C4-2B (cell line): Measurements from ENCODE around the gene CSNK2A2.

ENCODE experiments used
- ZFX ChIP-seq: fragments of 450-650 bp; IDR thresholded peaks from 2 replicates; pipeline ENCODE4 v1.6.1; 2017
- TF ChIP-seq, protein P1 (sequence below): fragments of 450-650 bp; conservative IDR thresholded peaks from 2 replicates; pipeline ENCODE4 v1.5.1; 2017; ENCODE audit warnings: mild to moderate bottlenecking

DNA sequence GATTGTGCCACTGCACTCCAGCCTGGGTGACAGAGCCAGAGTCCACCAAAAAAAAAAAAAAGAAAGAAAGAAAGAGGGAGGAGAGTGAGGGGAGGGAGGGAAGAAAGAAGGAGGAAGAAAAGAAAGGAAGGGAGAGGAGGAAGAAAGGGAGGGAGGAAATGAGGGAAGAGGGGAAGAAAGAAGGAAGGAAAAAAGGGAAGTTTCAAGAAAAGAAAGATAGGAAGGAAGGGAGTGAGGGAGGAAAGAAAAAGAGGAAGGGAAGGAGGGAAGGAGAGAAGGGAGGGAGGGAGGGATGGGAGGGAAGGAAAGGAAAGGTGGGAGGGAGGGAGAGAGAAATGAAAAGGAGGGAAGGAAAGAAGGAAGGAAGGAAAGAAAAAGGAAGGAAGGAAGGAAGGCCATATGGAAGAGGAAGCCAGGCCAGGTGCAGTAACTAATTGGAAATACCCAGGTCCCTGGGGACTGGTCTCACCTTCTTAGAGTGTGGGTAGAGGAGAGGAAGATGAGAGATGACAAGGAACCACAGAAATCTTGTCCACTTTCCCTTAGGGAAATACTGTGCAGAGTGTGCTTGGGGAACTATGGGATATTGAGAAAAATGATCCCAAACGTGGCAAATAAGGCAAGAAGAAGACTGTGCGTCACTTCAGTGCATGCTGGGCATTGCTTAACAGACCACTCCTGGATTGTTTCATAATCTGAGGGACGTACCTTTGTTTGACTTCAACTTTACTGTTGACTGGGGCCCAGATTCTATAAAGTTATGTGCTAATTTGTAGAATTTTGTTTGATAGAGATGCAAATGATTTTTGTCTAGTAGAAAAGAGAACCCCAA is 15.1 kb upstream of the CSNK2A2 start:
- TF ChIP-seq, protein P1, sequence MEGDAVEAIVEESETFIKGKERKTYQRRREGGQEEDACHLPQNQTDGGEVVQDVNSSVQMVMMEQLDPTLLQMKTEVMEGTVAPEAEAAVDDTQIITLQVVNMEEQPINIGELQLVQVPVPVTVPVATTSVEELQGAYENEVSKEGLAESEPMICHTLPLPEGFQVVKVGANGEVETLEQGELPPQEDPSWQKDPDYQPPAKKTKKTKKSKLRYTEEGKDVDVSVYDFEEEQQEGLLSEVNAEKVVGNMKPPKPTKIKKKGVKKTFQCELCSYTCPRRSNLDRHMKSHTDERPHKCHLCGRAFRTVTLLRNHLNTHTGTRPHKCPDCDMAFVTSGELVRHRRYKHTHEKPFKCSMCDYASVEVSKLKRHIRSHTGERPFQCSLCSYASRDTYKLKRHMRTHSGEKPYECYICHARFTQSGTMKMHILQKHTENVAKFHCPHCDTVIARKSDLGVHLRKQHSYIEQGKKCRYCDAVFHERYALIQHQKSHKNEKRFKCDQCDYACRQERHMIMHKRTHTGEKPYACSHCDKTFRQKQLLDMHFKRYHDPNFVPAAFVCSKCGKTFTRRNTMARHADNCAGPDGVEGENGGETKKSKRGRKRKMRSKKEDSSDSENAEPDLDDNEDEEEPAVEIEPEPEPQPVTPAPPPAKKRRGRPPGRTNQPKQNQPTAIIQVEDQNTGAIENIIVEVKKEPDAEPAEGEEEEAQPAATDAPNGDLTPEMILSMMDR: no peak
- TF ChIP-seq ZFX: no peak
